Thoracic aorta (tissue), 2 donors: ENCODE measurements around the gene EPHB2. TPM values are rescaled to one million over a fixed set of nuclear protein-coding genes. Genes with fewer than 3 reads are reported as not detected.

Source experiments
- ATAC-seq: fragments of 150-250 bp; one replicate; pipeline ENCODE4 v1.8.0; 2017; ENCODE audit warnings: low read depth; ENCODE audit not compliant: insufficient number of reproducible peaks, low FRiP score
- DNase-seq: peaks from one replicate; pipeline ENCODE4 v3.0.0-alpha.2; 2020; ENCODE audit warnings: low spot score
- H3K27ac ChIP-seq, 2 donors: fragments of 200-600 bp; sonication (generic); 1 replicate in 1 of 2; 2 replicates in 1 of 2; pipeline ENCODE4 v1.5.1; 2016; ENCODE audit warnings: mild to moderate bottlenecking in 2 of 2, moderate library complexity in 2 of 2
- H3K27me3 ChIP-seq: fragments of 200-600 bp; sonication (generic); replicated peaks from 2 replicates; pipeline ENCODE4 v1.6.0; 2016; ENCODE audit warnings: mild to moderate bottlenecking; ENCODE audit not compliant: insufficient read depth
- H3K36me3 ChIP-seq: fragments of 200-600 bp; sonication (generic); one replicate; pipeline ENCODE4 v1.5.1; 2016
- H3K4me1 ChIP-seq, 2 donors: fragments of 200-600 bp; sonication (generic); 1 replicate in 1 of 2; 2 replicates in 1 of 2; pipeline versions ENCODE4 v1.5.1 to v1.6.0; 2016; ENCODE audit warnings: low read depth in 2 of 2, mild to moderate bottlenecking in 1 of 2; ENCODE audit not compliant: control insufficient read depth in 1 of 2
- H3K4me3 ChIP-seq: fragments of 200-600 bp; sonication (generic); 2 replicates; pipeline ENCODE4 v1.5.1; 2016; ENCODE audit warnings: mild to moderate bottlenecking
- H3K9me3 ChIP-seq: fragments of 200-600 bp; sonication (generic); 2 replicates; pipeline ENCODE4 v1.5.1; 2016
- total RNA-seq, 2 donors: library from RNA; depleted of rRNA; stranded (reverse); fragments of >200 nt; gene quantifications; one replicate each; pipeline versions ENCODE4 v1.1.0 to v1.2.3, GENCODE V29; 2016
- TF ChIP-seq, protein P1 (sequence below): fragments of 200-600 bp; sonication (generic); IDR thresholded peaks from one replicate; pipeline ENCODE4 v1.5.1; 2019; ENCODE audit warnings: antibody characterized with exemption

Gene EPHB2
- total RNA-seq, 2 donors from 2014 or later, result 9.3 to 10.0 TPM

DNA sequence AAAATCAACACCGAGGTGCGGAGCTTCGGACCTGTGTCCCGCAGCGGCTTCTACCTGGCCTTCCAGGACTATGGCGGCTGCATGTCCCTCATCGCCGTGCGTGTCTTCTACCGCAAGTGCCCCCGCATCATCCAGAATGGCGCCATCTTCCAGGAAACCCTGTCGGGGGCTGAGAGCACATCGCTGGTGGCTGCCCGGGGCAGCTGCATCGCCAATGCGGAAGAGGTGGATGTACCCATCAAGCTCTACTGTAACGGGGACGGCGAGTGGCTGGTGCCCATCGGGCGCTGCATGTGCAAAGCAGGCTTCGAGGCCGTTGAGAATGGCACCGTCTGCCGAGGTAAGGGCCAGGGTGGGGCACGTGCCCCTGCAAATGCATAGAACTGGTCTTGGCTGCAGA, 74.1 kb downstream of the EPHB2 start:
- no peaks in the 10 kb centered on the region for H3K36me3 ChIP-seq
- H3K9me3 ChIP-seq, result no peaks in the 10 kb centered on the region
- TF ChIP-seq, protein P1, sequence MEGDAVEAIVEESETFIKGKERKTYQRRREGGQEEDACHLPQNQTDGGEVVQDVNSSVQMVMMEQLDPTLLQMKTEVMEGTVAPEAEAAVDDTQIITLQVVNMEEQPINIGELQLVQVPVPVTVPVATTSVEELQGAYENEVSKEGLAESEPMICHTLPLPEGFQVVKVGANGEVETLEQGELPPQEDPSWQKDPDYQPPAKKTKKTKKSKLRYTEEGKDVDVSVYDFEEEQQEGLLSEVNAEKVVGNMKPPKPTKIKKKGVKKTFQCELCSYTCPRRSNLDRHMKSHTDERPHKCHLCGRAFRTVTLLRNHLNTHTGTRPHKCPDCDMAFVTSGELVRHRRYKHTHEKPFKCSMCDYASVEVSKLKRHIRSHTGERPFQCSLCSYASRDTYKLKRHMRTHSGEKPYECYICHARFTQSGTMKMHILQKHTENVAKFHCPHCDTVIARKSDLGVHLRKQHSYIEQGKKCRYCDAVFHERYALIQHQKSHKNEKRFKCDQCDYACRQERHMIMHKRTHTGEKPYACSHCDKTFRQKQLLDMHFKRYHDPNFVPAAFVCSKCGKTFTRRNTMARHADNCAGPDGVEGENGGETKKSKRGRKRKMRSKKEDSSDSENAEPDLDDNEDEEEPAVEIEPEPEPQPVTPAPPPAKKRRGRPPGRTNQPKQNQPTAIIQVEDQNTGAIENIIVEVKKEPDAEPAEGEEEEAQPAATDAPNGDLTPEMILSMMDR, result no peak
- peaks cover 0 to 2% of the 10 kb centered on the region in 2 donors for H3K4me1 ChIP-seq
- no peak overlapping the region for H3K4me3 ChIP-seq
- no peak for DNase-seq
- H3K27ac ChIP-seq, result no peak overlapping the region
- ATAC-seq, result no peak
- no peaks in the 10 kb centered on the region for H3K27me3 ChIP-seq

DNA sequence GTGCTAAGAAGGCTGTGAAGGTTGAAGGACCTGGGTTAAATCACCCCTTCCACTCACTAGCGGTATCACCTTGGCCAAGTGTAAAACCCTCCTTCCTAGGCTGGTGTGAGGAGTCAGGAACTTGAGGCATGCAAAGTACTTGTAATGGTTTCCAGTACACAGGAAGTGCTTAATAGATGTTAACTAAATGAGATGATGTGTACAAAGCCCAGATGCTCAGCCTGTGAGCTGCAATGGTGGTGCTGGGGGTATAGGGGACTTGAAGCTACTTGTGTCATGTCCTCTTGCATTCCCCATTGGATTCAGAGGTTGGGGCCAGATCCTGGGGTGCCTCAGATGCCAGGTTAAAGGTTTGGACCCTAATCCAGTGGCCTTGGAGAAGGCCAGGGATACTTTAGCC, 75.5 kb downstream of the EPHB2 start:
- H3K27me3 ChIP-seq, result no peaks in the 10 kb centered on the region
- no peak overlapping the region for H3K4me3 ChIP-seq
- ATAC-seq (no peak), DNase-seq (no peak)
- no peaks in the 10 kb centered on the region for H3K9me3 ChIP-seq
- H3K4me1 ChIP-seq, result peaks cover 0 to 12% of the 10 kb centered on the region in 2 donors
- TF ChIP-seq, protein P1, result no peak
- H3K36me3 ChIP-seq, result no peaks in the 10 kb centered on the region
- no peak overlapping the region for H3K27ac ChIP-seq

DNA sequence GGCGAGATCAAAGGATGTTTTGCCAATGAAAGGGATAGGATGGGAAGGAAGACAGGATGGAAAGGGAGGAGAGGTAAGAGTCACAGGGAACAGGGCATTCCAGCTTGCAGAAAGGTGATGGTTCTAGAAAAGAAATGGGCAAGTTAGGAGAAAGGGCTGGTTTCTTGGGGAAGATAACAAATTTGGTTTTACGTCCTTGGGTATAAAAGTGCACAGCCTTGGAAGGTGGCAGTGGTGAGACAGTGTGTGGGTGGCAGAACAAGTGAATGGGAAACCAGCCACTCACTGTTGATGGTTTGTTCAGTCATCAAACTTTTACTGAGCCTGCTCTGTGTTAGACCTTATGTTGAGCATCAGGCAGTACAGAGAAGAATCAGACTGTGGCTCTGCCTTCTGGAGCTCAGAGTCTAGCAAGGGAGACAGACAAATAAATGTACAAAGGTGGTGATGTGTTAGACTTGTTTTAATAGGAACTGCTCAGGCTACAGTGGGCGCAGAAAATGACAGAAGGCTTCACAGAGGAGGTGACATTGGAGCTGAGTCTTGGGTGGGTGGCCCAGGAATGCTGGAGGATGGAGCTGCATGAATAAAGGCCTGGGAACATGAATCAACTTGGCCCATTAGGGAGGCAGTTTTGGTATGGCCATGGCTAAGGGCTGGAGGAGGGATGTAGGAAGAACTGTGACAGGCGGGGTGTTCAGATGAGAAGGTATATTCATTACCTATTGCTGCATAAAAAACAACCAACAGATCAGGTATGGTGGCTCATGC, 76.3 kb downstream of the EPHB2 start:
- H3K4me3 ChIP-seq, result no peak overlapping the region

DNA sequence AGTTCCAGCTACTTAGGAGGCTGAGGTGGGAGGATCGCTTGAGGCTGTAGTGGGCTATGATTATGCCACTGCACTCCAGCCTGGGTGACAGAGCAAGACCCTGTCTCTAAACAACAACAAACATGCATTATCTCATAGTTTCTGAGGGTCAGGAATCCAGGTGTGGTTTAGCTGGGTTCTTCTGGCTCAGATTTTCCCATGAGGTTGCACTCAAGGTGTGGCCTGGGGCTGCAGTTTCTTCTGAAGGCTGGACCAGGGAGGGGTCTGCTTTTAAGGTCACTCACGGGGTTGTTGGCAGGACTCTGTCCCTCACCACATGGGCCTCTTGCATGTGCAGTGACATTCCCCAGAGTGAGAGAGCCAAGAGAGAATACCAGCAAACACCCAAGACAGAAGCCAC, 77.0 kb downstream of the EPHB2 start:
- no peak for DNase-seq
- no peak for ATAC-seq
- Histone ChIP-seq H3K27ac (no peak overlapping the region), H3K4me1 (peaks cover 0 to 20% of the 10 kb centered on the region in 2 donors), H3K27me3 (no peaks in the 10 kb centered on the region), H3K4me3 (no peak overlapping the region), H3K36me3 (no peaks in the 10 kb centered on the region), H3K9me3 (no peaks in the 10 kb centered on the region)
- TF ChIP-seq, protein P1, result no peak

More for the DNA sequence above, 76.3 kb downstream of the EPHB2 start:
- H3K9me3 ChIP-seq, result no peaks in the 10 kb centered on the region
- H3K27me3 ChIP-seq, result no peaks in the 10 kb centered on the region
- ATAC-seq (no peak), DNase-seq (no peak)
- H3K36me3 ChIP-seq, result no peaks in the 10 kb centered on the region
- H3K4me1 ChIP-seq, result peaks cover 0 to 15% of the 10 kb centered on the region in 2 donors
- TF ChIP-seq, protein P1, result no peak
- H3K27ac ChIP-seq, result no peak overlapping the region

DNA sequence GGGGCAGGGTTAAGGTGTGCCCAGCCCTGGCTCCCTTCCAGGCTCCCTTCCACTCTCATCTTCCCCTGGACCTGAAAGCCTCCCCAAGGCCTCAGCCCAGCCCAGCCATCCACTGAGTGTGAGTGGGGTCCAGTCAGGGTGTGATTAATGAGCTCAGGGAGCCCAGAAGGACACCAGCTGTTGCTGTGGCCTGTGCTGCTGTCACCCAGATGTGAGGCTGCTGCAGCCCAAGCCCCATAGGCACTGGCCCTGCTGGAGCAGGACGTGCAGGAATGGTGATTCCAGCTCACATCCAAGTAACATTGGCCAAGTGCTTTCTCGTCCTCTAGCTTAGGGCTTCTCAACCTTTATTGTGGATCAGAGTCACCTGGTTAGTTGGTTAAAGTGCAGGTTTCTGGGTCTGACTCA, 77.6 kb downstream of the EPHB2 start:
- Histone ChIP-seq H3K27ac (no peak overlapping the region), H3K36me3 (no peaks in the 10 kb centered on the region), H3K27me3 (no peaks in the 10 kb centered on the region), H3K4me1 (peaks cover 0 to 20% of the 10 kb centered on the region in 2 donors), H3K9me3 (no peaks in the 10 kb centered on the region), H3K4me3 (no peak overlapping the region)
- TF ChIP-seq, protein P1, result no peak
- ATAC-seq, result no peak
- DNase-seq, result no peak
